Measurements from ENCODE around the gene MYO5B. TPM values are rescaled to one million over a fixed set of nuclear protein-coding genes. Genes with fewer than 3 reads are reported as not detected.

The MYO5B gene
- total RNA-seq, 1 experiment from 2014 or later = 29.5 TPM

GRCh38 chr18:49856496-49856895 lies 338.5 kb downstream of the MYO5B start:
- DNase-seq (ENCODE audit: low spot score) = no peak

GRCh38 chr18:49855711-49856415 lies 339.1 kb downstream of the MYO5B start:
- no peak for DNase-seq (ENCODE audit: low spot score)

GRCh38 chr18:49854681-49855080 lies 340.3 kb downstream of the MYO5B start:
- DNase-seq (ENCODE audit: low spot score) = no peak

GRCh38 chr18:49853436-49853835 lies 341.5 kb downstream of the MYO5B start:
- no peak for DNase-seq (ENCODE audit: low spot score)

- DNase-seq (ENCODE audit: low spot score) = no peak
Measured at GRCh38 chr18:49853011-49853410, 341.9 kb downstream of the MYO5B start.

- no peak for DNase-seq (ENCODE audit: low spot score)
Measured at GRCh38 chr18:49851624-49852023, 343.3 kb downstream of the MYO5B start.

GRCh38 chr18:49850636-49851035 lies 344.3 kb downstream of the MYO5B start:
- DNase-seq (ENCODE audit: low spot score) = no peak

GRCh38 chr18:49849331-49850217 lies 345.4 kb downstream of the MYO5B start:
- peak; percentile 95 for DNase-seq (ENCODE audit: low spot score)

GRCh38 chr18:49848115-49848514 lies 346.8 kb downstream of the MYO5B start:
- DNase-seq (ENCODE audit: low spot score) = no peak

- no peak for DNase-seq (ENCODE audit: low spot score)
Measured at GRCh38 chr18:49847524-49847923, 347.4 kb downstream of the MYO5B start.

GRCh38 chr18:49846718-49847470 lies 348.1 kb downstream of the MYO5B start:
- DNase-seq (ENCODE audit: low spot score) = no peak

- DNase-seq (ENCODE audit: low spot score) = peak; percentile 14
Measured at GRCh38 chr18:49846361-49846662, 348.6 kb downstream of the MYO5B start.

GRCh38 chr18:49845629-49846360 lies 349.2 kb downstream of the MYO5B start:
- DNase-seq (ENCODE audit: low spot score) = no peak

- DNase-seq (ENCODE audit: low spot score) = no peak
Measured at GRCh38 chr18:49844903-49845302, 350.0 kb downstream of the MYO5B start.

- DNase-seq (ENCODE audit: low spot score) = no peak
Measured at GRCh38 chr18:49843778-49844625, 350.9 kb downstream of the MYO5B start.

- DNase-seq (ENCODE audit: low spot score) = no peak
Measured at GRCh38 chr18:49843131-49843530, 351.8 kb downstream of the MYO5B start.

- DNase-seq (ENCODE audit: low spot score) = no peak
Measured at GRCh38 chr18:49842656-49843055, 352.3 kb downstream of the MYO5B start.

- DNase-seq (ENCODE audit: low spot score) = no peak
Measured at GRCh38 chr18:49841236-49842217, 353.4 kb downstream of the MYO5B start.

- peak; percentile 69 for DNase-seq (ENCODE audit: low spot score)
Measured at GRCh38 chr18:49839012-49839411, 355.9 kb downstream of the MYO5B start.

GRCh38 chr18:49838381-49838780 lies 356.6 kb downstream of the MYO5B start:
- no peak for DNase-seq (ENCODE audit: low spot score)
